BE2C (cell line): ENCODE measurements around the gene PACRGL.
"Not testable (repeated sequence)": the region's sequence is repeated elsewhere in the genome, so short reads cannot be mapped to it uniquely, and the experiment has no call there.

Experiments used
- DNase-seq: peaks from one replicate; pipeline ENCODE4 v3.0.0-alpha.2; 2020
- H3K27me3 ChIP-seq: fragments of 250-450 bp; sonication (Bioruptor Pico); 2 replicates; pipeline ENCODE4 v1.5.1; 2020; ENCODE audit warnings: mild to moderate bottlenecking
- H3K36me3 ChIP-seq: fragments of 250-450 bp; sonication (Bioruptor Pico); 2 replicates; pipeline ENCODE4 v1.5.1; 2020; ENCODE audit warnings: mild to moderate bottlenecking
- H3K4me1 ChIP-seq: fragments of 250-450 bp; sonication (Bioruptor Pico); 2 replicates; pipeline ENCODE4 v1.5.1; 2020
- H3K4me3 ChIP-seq: 2 replicates; pipeline ENCODE4 v1.5.1; 2011; ENCODE audit warnings: low read depth, low read length
- H3K9me3 ChIP-seq: fragments of 250-450 bp; sonication (Bioruptor Pico); 2 replicates; pipeline ENCODE4 v1.5.1; 2020
- TF ChIP-seq, protein P1 (sequence below): IDR thresholded peaks from 2 replicates; pipeline ENCODE4 v1.5.1; 2012; ENCODE audit warnings: mild to moderate bottlenecking, low read depth, low read length

Gene PACRGL

GRCh38 chr4:20735931-20736330 lies 35.7 kb downstream of the PACRGL start:
- Histone ChIP-seq H3K4me1 (no peaks in the 10 kb centered on the region), H3K9me3 (peaks cover 4% of the 10 kb centered on the region; the same call in 1 of the 2 replicates), H3K36me3 (peaks cover 31% of the 10 kb centered on the region), H3K27me3 (no peaks in the 10 kb centered on the region), H3K4me3 (no peak overlapping the region)
- DNase-seq: no peak
- TF ChIP-seq, protein P1, sequence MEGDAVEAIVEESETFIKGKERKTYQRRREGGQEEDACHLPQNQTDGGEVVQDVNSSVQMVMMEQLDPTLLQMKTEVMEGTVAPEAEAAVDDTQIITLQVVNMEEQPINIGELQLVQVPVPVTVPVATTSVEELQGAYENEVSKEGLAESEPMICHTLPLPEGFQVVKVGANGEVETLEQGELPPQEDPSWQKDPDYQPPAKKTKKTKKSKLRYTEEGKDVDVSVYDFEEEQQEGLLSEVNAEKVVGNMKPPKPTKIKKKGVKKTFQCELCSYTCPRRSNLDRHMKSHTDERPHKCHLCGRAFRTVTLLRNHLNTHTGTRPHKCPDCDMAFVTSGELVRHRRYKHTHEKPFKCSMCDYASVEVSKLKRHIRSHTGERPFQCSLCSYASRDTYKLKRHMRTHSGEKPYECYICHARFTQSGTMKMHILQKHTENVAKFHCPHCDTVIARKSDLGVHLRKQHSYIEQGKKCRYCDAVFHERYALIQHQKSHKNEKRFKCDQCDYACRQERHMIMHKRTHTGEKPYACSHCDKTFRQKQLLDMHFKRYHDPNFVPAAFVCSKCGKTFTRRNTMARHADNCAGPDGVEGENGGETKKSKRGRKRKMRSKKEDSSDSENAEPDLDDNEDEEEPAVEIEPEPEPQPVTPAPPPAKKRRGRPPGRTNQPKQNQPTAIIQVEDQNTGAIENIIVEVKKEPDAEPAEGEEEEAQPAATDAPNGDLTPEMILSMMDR: no peak

GRCh38 chr4:20746000-20746399 lies 45.7 kb downstream of the PACRGL start:
- not testable (repeated sequence) for DNase-seq, H3K27me3 ChIP-seq, H3K36me3 ChIP-seq, H3K4me3 ChIP-seq, H3K9me3 ChIP-seq, H3K4me1 ChIP-seq

GRCh38 chr4:20752641-20753040 lies 52.4 kb downstream of the PACRGL start:
- TF ChIP-seq, protein P1: no peak
- no peaks in the 10 kb centered on the region; the same call in 1 of the 2 replicates for H3K36me3 ChIP-seq

GRCh38 chr4:20754036-20754435 lies 53.8 kb downstream of the PACRGL start:
- Histone ChIP-seq H3K9me3 (no peaks in the 10 kb centered on the region), H3K4me3 (no peak overlapping the region), H3K27me3 (no peaks in the 10 kb centered on the region), H3K4me1 (no peaks in the 10 kb centered on the region), H3K36me3 (no peaks in the 10 kb centered on the region; the same call in 1 of the 2 replicates)
- no peak for DNase-seq
- TF ChIP-seq, protein P1: no peak

More at GRCh38 chr4:20752641-20753040, 52.4 kb downstream of the PACRGL start:
- no peaks in the 10 kb centered on the region for H3K27me3 ChIP-seq
- H3K9me3 ChIP-seq: no peaks in the 10 kb centered on the region
- no peak for DNase-seq
- H3K4me1 ChIP-seq: no peaks in the 10 kb centered on the region
- no peak overlapping the region for H3K4me3 ChIP-seq

DNA sequence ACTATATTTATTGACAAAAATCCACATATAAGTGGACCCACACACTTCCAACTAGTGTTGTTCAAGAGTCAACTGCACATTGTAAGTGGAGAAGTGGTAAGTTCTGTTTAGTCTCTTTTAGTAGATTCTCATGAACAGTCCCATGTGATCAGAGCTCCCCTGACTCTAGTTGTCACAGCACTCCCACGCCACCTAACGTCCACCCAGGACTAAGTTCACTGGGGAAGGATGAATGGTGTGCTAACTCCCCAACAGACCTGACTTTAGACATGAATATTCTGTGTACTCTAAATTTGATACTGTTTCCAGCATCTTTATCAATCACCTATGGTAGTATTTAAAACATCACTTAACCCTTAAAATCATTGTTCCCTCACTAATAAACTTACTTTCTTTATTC lies 59.8 kb downstream of the PACRGL start:
- DNase-seq: peak; percentile 44
- no peaks in the 10 kb centered on the region for H3K4me1 ChIP-seq
- no peaks in the 10 kb centered on the region for H3K36me3 ChIP-seq
- no peaks in the 10 kb centered on the region for H3K27me3 ChIP-seq
- TF ChIP-seq, protein P1: peak; percentile 56
- H3K4me3 ChIP-seq: no peak overlapping the region
- H3K9me3 ChIP-seq: no peaks in the 10 kb centered on the region

GRCh38 chr4:20761382-20761781 lies 61.1 kb downstream of the PACRGL start:
- H3K9me3 ChIP-seq: no peaks in the 10 kb centered on the region
- H3K27me3 ChIP-seq: no peaks in the 10 kb centered on the region
- TF ChIP-seq, protein P1: no peak
- H3K4me3 ChIP-seq: no peak overlapping the region
- H3K4me1 ChIP-seq: no peaks in the 10 kb centered on the region
- no peaks in the 10 kb centered on the region for H3K36me3 ChIP-seq
- no peak for DNase-seq

GRCh38 chr4:20761826-20762225 lies 61.6 kb downstream of the PACRGL start:
- Histone ChIP-seq H3K4me3 (no peak overlapping the region), H3K4me1 (no peaks in the 10 kb centered on the region), H3K27me3 (no peaks in the 10 kb centered on the region), H3K36me3 (no peaks in the 10 kb centered on the region), H3K9me3 (no peaks in the 10 kb centered on the region)
- DNase-seq: no peak
- TF ChIP-seq, protein P1: no peak
